Measurements from ENCODE around the gene IRF3.

DNA sequence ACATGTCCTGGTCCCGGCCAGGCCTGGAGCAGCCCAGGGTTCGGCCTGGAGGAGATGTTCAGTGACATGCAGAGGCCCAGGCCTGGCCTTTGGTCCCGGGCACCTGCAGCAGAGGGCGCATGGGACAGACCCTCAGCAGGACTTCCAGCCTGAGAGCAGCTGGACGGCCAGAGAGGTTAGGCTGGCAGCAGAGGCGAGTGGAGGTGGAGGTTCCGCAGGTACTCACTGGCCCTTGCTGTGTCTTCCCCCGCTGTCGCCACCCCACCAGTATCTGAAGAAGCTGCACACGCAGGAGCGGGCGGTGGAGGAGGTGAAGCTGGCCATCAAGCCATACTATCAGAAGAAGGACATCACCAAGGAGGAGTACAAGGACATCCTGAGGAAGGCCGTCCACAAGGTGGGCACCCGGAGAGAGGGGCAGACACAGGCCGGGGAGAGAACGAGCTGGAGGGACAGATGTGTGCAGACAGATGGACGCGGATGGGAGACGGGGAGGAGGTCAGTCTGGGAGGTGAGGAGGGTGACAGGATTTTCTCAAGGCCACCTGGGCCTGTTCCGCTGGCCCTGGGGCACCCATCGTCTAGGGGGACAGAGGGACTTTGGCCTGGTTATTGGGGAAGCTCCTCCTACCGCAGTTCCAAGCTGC, 8.0 kb downstream of the IRF3 start:
- TF ChIP-seq POLR2AphosphoS5 (IDR thresholded peaks at IDR 0.05) (no peak), POLR2A (IDR thresholded peaks at IDR 0.05) (no peak)
- TF ChIP-seq, protein P1, sequence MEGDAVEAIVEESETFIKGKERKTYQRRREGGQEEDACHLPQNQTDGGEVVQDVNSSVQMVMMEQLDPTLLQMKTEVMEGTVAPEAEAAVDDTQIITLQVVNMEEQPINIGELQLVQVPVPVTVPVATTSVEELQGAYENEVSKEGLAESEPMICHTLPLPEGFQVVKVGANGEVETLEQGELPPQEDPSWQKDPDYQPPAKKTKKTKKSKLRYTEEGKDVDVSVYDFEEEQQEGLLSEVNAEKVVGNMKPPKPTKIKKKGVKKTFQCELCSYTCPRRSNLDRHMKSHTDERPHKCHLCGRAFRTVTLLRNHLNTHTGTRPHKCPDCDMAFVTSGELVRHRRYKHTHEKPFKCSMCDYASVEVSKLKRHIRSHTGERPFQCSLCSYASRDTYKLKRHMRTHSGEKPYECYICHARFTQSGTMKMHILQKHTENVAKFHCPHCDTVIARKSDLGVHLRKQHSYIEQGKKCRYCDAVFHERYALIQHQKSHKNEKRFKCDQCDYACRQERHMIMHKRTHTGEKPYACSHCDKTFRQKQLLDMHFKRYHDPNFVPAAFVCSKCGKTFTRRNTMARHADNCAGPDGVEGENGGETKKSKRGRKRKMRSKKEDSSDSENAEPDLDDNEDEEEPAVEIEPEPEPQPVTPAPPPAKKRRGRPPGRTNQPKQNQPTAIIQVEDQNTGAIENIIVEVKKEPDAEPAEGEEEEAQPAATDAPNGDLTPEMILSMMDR (IDR thresholded peaks at IDR 0.05) = no peak

All from sigmoid colon (tissue), 4 donors.